T47D (cell line): ENCODE data around the gene CYP46A1.
"Not testable (repeated sequence)": the region's sequence is repeated elsewhere in the genome, so short reads cannot be mapped to it uniquely, and the experiment has no call there.

Experiments
- DNase-seq, 2 experiments: peaks; one replicate each; pipeline versions ENCODE4 v3.0.0 to v3.0.0-alpha.2; 2011 to 2012; ENCODE audit warnings: low read depth in 1 of 2, low spot score in 1 of 2
- JUND ChIP-seq: IDR thresholded peaks from 2 replicates; pipeline ENCODE4 v1.6.1; 2012; ENCODE audit warnings: low read depth
- in situ Hi-C: cut with HindIII; loops from 2 replicates; pipeline ENCODE4 v1.10.0; 2016; ENCODE audit warnings: low sequenced_read_pairs, low pct_unique_long_range_greater_than_20kb

CYP46A1 gene

DNA sequence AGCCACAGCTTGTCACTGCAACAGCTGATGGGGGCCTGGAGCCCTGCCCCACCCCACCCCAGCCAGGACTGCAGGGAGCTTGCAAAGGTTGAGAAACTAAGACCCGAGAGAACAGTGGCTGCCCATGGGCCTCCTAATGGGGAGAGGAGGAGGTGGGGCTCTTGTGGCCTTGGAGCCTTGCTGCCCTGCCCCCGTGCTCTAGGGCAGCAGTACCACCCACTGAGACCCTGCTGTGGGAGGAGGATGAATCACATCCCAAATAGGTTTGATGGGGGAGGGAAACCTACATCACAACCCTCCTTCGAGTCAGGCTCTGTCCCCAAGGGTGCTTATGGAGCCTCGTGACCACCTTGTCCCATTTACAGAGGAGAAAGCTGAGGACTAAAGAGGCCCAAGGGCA is 23.3 kb upstream of the CYP46A1 start:
- TF ChIP-seq JUND: no peak
- in situ Hi-C loops: no loop called here
- DNase-seq: no peak

DNA sequence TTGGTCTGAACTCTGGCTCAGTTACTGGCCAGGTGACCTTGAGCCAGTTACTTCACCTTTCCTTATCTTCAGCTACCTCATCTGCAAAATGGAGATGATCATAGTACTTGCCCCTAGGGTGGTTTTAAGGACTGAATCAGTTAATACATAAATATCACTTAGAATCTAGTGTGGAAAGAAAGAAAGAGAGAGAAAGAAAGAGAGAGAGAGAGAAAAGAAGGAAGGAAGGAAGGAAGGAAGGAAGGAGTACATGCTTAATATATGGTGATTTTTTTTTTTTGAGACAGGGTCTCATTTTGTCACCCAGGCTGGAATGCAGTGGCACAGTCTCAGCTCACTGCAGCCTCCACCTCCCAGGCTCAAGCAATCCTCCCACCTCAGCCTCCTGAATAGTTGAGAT is 22.9 kb upstream of the CYP46A1 start:
- in situ Hi-C loops, DNase-seq: not testable (repeated sequence)

DNA sequence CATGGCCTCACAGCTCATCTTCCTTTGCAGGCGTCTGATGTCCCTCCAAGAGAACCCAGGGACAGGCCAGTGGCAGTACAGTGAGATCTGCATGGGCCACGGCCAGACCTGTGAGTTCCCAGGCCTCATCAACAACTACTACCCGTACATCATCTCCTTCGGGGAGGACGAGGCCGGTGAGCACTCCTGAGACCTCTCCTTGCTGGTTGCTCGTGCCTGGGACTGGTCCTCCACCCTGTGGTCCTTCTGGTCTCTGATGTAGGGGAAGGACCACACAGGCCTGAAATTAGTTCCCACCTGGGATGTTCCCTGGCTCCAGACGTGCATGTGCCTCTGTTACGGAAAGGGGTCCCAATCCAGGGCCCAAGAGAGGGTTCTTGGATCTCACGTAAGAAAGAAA is 21.3 kb upstream of the CYP46A1 start:
- in situ Hi-C loops: no loop called here
- no peak for DNase-seq
- TF ChIP-seq JUND: no peak

DNA sequence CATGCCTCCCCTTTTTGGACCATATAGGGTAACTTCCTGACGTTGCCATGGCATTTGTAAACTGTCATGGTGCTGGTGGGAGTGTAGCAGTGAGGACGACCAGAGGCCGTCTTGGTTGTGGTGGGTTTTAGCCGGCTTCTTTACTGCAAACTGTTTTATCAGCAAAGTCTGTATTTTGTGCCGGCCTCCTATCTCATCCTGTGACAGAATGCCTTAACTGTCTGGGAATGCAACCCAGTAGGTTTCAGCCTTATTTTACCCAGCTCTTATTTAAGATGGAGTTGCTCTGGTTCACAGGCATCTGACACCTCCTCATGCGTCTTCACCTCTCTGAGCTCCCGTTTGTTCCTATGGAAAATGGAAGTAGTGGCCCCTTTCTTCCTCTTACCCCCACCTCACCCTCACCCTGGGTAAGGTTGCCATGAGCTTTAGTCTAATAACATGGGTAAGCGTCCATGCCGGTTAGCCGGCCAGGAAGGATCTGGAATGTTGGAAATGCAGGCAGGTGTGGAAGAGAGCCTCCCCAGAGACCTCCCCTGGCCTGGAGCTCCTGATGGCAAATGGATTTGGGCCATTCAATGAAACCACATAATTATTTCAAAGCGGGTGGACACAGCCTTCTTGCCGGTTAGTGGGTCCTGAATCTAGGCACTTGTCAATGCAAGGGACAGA is 20.6 kb upstream of the CYP46A1 start:
- TF ChIP-seq JUND: no peak
- in situ Hi-C loops: no loop called here

DNA sequence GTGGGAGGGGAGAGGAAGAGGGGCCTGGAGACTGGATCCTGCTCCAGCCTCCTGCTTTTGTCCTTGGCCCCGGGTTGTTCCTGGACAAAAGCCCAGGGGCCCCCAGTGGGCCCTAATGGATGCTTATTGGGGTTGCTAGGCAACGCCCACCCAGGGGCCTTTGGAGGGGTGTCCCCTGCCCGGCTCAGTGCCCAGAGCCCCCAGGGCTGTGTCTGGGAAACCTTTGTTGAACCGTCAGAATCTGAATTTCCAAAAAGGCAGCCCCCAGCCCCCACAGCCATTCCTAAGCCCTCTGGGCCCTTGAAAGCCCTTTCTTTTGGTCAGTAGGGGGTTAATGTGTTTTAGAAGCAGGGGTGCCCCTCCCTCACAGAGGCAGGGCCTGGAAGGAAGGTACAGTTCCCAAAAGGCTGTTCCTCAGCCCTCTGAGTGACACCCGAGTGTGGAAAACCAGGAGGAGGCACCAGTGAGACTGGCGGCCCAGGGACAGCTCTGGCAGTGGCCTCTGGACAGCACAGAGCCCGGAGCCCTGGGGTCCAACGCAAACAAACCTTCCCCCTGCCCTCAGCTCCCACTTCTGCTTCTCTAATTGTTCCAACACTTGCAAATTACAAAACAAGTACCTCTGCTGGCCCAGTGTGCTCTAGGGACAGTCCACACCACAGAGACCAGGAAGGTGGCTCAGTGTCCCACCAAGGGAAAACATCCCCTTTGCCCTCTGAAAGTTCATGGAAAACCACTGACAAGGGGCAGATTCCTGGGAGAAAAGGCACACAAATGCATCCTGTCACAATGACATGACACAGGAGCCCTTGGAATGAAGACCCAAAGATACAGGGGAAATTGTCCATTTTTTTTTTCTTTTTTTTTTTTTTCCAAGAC is 19.8 kb upstream of the CYP46A1 start:
- in situ Hi-C loops: no loop called here
- DNase-seq: no peak
- no peak for TF ChIP-seq JUND

More for the DNA sequence above, 20.6 kb upstream of the CYP46A1 start:
- no peak for DNase-seq

DNA sequence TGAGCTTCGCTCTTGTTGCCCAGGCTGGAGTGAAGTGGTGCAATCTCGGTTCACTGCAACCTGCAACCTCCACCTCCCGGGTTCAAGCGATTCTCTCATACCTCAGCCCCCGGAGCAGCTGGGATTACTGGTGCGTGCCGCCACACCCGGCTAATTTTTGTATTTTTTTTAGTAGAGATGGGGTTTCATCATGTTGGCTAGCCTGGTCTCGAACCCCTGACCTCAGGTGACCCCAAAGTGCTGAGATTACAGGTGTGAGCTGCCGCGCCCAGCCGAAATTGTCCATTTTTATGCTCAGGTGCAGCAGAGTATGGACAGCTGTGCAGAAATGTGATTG is 19.2 kb upstream of the CYP46A1 start:
- in situ Hi-C loops: no loop called here
- TF ChIP-seq JUND: no peak
- DNase-seq: no peak

DNA sequence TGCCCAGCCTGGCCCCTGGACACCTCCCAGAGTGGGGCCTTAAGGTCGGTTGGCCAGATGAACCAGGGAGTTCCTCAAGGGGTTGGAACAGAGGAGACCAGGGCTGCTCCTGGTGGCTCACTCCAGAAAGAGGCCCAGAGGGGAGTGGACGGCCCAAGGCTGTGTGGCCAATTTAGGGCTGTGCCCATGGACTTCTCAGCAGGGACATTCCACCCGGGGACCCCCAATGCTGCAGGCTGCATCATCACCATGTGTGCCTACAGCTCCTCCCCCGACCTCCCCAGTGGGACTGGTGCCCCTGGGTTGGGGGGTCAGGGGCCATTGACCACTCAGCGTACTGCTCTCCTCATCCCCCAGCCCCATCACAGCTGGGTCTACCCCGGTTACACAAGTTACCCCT is 17.6 kb upstream of the CYP46A1 start:
- in situ Hi-C loops: no loop called here

DNA sequence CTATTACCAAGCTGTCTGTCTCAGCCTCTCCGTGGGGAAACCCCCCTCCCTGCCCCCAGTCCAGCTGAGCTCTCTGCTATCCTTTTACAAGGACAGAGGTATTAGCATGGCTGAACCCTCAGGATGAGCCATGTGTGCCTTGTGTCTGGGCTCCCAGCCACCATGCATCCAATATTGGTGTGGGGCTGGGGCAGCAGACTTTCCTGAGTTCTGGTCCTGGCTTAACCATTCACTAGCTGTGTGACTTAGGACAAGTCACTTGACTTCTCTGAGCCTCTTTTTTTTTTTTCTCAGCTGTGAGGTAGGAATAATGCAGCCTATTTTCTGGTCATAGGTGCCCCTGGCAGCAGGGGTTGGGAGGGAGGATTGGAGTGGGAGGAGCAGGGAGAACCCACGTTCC is 17.1 kb upstream of the CYP46A1 start:
- DNase-seq: no peak
- in situ Hi-C loops: no loop called here
- TF ChIP-seq JUND: no peak

More for the DNA sequence above, 17.6 kb upstream of the CYP46A1 start:
- DNase-seq: no peak
- TF ChIP-seq JUND: no peak

DNA sequence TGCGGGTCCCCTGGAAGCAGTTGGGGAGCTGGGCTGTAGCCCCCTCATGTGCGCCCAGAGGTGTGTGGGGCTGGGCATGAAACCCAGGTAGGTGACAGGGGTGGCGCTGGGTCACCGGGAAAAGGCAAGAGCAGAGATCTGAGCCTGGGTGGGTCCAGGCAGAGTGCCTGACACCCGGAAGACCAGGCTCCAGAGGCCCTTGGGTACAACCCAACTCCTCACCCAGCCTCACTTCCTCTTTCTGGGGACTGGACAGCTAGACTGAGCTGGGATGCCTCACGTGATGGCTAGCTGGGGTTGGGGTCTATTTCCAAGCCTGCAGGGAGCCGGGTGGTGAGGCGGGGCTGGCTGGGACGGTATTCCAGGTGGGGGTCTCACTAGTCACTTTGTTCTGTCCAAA is 16.3 kb upstream of the CYP46A1 start:
- in situ Hi-C loops: no loop called here
- TF ChIP-seq JUND: no peak
- no peak for DNase-seq

DNA sequence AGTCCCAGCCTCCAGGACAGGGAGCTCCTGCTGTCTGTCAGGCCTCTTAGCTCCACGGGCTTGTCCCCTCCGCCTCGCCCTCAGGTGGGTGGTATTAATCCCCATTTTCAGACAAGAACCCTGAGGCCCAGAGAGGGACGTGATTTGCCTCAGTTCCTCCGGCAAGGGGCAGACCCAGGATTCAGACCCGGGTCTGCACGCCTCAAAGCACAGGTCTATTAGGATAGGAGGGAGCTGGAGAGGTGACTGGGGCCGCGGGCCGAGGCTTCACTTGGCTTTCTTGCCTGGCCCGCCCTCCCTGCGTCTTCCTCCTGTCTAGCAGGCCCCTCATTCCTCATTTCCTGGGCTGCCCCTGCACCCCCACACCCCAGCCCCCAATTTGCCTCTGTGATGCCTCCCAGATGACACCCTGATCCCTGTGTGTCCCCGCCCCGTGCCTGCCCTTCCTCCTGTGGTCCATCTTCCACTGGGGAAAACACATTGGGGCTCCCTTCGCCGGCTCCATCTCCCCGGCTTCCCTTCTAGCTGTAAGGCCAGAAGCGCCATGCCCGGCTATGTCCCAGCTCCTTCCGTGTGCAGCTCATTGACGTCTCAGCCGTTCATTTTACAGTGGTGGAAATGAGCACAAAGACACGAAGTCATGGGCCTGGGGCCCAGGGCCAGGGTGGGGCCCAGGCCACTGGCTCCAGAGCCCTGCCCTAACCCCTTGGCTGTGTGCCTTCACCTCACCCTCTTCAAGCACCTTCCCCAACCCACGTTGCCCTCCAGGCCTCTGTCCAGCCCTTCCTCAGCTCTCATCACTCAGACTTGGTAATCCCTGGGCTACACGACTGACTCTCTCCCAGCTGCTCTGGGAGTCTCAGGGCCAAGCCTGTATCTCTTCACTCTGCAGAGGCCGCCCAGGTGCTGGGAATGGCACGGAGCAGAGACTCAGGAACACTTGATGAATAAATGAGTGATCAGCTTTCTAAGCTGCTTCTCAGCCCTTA is 15.5 kb upstream of the CYP46A1 start:
- in situ Hi-C loops: no loop called here
- DNase-seq: no peak
- no peak for TF ChIP-seq JUND

DNA sequence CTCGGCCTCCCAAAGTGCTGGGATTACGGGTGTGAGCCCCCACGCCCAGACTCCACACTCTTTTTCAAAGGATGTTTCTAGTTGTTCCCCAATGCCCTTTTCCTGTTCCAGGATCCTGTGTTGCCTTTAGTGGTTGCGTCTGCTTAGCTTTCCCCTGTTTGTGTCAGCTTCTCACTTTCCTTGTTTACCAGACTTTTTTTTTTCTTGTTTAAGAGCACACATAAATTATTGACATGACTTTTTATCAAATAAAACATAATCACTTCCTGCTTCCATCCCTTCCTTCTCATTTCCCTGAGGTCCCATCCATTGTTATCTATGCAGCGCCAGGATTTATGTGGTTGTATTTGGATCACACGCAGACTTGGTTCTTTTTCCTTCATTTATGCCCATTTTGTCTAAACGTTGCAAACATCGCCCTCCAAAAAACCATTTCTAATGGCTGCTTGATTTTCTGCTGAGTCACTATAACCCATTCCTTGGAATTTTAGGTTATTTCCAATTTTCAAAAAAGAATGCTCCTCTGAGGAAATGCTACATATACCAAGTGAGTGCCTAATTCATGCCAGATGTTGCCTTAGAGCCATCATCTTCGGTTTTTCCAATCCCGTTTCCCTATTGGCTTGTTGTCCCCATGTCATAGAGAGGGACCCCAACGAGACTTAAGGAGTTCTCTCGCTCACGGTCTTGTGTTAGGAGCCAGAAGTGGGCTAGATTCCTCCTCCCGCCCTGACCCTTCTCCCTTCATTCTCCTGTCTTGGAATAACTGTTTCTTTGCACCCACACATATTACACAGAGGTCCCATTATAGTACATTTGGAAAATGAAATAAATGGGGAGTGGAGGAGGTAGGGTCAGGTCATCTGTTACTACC is 13.5 kb upstream of the CYP46A1 start:
- DNase-seq: no peak
- TF ChIP-seq JUND: no peak
- in situ Hi-C loops: no loop called here
